TTC549 (cell line): ENCODE results near the gene KLHL18.
"Not testable (repeated sequence)": the region's sequence is repeated elsewhere in the genome, so short reads cannot be mapped to it uniquely, and the experiment has no call there.

Experiments
- FAIRE-seq: peaks from 2 replicates; lab custom pipeline; 2012; peaks lifted over from hg19 to GRCh38; lab: Jason Lieb, UNC

KLHL18 gene

DNA sequence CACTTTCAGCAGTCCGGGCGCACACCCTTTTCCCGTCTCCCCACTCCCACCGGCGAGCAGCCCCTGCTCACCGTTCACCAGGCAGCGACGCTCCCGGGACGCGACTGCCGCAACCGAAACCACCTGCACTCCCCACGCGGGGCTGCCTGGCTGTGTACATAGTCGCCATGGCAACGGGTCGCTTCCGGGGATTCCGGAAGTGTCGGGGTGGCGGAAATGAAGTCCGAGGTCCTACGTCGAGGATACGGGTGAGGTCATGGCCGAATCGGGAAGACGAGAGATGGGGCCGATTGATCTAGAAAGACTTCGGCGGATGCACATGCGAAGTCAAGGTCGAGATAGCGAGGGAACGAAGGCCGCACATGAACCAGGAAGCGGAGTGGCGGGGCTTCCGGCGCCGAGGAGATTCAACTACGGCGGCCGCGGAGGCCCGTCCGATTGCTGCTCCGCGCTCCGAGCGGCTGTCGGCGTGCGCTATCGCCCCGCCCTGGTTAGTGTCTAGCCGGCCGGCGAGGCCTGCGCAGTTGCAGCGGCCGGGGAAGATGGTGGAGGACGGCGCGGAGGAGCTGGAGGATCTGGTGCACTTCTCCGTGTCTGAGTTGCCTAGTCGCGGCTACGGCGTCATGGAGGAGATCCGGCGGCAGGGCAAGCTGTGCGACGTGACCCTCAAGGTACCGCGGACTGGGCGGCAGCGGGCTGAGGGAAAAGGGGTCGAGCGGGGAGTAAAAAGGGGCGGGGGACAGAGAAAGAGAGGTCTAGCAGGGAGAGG, at the start of gene KLHL18, which contains the start of gene KIF9:
TSS of gene KLHL18 (plus strand) at position 521 of the 769 bp plus-strand sequence. CDS start at position 543, 22 bp downstream.
TSS of gene KIF9 (minus strand) at position 376 of the 769 bp plus-strand sequence. CDS start 5,425 bp downstream, outside the sequence.
- no peak for FAIRE-seq

DNA sequence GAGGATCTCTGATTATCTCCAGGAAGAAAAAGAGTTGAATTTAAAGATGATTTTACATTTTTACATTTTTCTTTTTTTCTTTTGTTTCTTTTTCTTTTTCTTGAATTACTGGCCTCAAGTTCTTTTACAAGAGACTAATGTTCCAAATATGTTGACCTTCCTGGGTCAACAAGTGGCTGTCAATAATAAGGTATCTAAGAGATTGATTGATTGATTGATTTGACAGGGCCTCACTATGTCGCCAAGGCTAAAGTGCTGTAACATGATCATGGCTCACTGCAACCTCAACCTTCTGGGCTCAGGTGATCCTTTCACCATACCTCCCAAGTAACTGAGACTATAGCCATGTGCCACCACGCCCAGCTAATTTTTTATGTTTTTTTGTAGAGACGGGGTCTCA, 44.7 kb upstream of the KLHL18 start:
- no peak for FAIRE-seq

DNA sequence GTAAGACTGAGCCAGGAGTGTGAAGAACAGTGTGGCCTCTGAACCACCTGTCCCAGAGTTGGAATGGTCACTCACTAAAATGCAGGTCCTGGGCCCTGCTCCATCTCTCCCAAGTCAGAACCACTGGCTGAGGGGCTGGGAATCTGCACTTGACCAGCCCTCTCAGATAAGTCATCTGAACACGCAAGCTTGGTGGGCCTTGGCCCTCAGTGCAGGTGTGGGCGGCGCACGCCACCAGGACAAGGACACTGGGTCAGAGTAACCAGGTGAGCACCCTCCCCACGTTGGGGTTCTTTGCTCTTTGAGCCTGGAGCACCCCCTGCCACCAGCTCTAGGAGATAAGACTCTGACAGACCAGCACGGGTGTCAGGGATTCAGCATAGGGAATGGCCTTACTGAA, 42.8 kb upstream of the KLHL18 start:
- no peak for FAIRE-seq

DNA sequence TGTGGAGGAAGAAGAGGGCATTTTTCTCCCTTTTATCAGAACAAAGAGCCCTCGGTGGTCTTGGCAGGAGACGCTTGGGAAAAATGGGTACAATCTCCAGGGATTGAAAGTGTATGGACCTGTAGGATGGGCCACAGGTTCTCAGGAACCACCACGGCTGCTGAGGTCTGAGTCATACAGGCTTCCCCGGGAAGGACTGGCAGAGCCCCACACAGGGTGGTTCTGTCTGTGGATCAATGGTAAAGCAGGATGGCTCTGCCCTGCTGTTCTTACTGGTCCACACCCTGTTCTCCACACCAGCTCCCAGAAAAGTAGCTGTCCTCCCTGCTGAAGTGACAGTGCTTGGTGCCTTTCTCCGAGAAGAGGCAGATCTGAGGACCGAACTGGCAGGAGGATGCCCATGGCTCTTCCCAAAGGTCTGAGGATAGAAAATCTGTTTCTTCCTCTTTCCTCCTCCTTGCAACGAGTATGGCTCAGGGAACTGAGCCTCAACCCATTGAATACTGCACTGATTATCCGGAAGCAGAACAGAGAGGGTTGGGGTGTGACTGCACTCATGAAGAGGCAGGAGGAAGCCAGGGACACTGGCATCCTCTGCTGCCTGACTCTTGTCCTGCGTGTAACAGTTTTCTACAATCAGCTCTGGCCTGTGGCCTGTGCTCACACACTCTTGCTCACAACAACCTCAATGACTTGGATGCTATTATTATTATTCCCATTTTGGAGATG, 39.2 kb upstream of the KLHL18 start:
- no peak for FAIRE-seq

DNA sequence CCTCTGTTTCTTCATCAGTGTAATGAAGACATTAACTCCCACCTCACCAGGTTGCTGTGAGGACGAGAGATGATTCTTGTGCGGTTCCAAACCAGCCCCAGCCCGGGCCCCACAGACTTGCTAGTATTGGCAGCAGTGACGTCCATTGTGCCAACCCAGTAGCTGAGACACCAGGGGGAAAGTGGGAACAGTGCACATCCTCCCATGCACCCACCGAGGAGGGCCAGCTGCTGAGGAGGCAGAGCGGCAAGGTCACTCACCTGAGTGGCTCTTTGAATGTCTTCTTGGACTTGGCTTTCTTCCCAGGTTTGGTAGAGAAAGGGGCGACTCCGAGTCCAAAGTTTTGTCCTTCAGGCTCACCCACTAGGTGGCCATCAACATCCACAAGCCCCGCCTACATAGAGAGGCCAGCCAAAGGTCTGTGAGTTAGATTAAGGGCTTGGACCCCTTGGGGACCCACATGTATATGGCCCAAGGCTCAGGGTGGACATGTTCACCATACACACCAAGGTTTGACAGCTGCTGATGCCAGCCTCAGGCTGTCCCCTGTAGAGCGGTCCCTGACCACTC, 38.1 kb upstream of the KLHL18 start:
- FAIRE-seq = no peak

DNA sequence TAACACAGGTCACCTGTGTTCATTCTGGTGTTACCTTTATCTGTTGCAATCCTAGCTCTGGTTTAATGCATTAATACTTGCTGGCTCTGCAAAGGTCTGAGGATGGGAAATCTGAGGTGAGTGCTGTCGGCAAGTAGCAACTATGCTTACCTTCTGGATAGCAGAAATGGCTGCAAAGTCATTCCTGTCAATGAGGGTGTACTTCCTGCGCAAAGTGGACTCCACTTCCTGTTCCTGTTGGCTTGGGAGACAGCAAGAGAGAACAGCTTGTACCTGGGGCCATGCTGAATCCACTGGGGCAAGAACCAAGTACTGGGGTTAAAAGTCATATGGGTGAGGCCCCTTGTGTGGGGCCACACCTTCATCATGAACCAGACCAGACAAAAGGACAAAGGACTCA, 37.5 kb upstream of the KLHL18 start:
- no peak for FAIRE-seq

DNA sequence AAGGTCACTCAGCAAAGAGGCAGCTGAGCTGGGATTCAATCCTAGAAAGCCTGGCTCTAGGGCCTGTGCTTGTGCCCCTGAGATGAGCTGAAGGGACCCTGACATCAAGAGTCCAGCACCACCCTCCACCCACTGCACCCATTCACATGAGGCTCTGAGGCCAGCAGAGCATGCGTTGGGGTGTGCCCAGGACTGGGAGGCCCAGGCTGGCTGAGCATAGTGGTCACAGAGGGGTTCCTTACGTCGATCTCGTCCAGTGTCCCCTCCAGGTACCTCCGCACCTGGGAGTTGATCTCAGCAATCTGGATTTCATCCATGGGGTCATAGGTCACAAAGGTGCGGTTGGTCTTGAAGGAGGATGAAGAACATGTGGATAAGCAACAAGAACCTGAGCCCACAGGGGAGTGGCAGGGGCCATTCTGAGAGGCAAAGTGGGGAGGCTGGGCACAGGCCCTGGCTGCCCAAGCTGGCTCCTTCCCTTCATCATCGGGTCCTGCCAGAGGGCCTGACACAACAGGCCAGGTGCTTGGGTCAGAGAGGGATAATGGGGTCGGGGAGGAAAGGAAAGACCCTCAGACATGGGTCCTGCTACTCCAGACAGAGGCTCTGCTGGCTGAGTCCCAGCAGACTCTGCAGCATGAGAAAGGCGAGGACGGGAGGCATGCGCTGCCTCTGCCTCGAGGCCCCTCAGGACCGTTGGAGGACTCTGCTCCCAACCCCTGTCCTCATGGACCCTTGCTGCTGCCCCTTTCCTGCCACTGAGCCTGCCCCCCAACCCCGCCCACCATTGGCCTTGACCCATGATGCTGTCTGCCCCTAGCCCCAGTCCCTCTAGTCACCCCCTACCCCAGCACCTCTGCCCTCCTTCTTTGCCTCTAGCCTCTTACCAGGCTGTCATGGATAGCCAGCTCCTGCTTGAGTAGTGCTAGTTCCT, 35.3 kb upstream of the KLHL18 start:
- FAIRE-seq = no peak

DNA sequence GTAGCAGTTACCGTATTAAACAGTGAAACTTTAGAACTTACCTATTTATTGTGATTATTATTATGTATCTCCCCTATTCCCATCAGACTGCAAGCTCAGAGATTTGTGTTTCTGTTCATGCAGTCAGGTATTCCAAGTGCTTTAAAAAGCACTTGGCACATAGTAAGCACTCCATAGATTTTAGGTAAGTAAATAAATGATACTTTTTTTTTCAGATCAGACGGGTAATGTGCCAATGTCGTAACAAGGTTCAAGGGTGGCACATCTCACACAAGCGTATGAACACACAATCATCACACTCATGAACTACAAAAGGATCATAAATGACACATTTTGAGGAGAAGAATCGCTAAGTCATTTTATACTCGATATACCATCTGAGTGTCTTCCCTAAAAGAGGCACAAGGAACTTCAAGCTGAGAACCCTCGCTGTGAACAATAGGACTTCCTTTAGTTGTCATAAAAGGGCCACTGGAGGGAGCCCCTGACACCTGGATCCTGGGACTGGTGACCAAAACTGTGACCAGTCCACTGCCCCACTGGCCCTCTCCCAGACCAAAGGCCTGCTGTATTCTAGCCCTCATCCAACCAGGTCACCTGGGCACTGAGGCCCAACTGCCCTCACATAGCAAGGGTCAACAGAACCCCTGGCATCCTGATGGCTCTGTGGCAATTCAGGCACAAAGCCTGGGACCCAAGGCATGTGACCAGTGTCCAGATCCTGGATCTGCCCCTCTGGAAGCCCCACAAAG, 32.3 kb upstream of the KLHL18 start:
- FAIRE-seq = no peak

DNA sequence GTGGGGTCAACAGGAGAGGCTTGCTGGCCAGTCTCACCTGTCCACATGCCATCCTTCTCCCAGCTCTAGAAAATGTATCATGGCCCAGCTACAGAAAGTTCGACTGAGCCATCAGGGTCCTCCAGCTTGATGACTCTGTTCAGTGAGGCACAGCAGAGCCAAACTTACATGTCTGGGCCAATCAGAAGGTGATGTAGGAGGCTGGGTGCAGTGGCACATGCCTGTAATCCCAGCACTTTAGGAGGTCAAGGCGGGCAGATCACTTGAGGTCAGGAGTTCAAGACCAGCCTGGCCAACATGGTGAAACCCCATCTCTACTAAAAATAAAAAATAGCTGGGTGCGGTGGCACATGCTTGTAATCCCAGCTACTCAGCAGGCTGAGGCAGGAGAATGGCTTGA, 31.7 kb upstream of the KLHL18 start:
- not testable (repeated sequence) for FAIRE-seq

DNA sequence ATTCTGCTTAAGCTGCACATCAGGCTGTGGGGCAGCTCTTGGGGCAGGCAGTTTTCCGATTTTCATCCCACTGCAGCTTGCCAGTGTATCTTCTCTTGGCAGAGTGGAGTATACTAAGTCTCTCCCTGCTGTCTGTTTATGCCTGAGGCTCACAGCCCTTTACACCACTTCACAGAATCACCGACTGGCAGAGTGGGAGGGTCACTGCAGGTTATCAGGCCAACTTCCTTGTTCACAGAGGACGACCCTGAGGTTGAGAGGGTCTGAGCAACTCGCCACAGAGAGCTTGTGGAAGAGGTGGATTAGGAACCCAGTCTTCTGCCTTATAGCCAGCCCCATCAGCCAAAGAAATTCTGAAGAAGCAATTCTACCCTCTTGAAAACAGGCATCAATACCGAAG, 31.1 kb upstream of the KLHL18 start:
- FAIRE-seq = no peak

DNA sequence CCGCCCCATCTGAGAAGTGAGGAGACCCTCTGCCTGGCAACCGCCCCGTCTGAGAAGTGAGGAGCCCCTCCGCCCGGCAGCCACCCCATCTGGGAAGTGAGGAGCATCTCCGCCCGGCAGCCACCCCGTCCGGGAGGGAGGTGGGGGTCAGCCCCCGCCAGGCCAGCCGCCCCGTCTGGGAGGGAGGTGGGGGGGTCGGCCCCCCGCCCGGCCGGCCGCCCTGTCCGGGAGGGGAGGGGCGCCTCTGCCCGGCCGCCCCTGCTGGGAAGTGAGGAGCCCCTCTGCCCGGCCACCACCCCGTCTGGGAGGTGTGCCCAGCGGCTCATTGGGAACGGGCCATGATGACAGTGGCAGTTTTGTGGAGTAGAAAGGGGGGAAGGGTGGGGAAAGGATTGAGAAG, 26.4 kb upstream of the KLHL18 start:
- FAIRE-seq = not testable (repeated sequence)

DNA sequence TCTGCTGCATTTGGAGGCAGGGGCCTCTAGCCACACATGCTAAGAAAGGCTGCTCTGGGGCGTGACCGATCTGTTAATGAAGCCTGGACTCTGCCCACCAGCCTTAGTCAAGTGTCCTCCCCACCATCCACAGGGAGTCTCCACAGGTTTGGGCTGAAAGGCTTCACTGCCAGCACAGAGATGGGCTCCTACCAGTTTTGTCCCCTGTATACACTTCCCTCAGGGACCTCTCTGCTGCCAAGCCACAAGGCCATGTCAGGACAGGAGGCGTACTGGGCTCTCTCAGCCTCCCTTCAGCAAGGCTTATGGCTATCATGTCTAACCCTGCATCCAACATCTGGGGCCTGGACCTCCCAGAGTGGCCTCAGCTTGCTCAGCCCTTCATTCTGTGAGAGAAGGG, 23.6 kb upstream of the KLHL18 start:
- no peak for FAIRE-seq

DNA sequence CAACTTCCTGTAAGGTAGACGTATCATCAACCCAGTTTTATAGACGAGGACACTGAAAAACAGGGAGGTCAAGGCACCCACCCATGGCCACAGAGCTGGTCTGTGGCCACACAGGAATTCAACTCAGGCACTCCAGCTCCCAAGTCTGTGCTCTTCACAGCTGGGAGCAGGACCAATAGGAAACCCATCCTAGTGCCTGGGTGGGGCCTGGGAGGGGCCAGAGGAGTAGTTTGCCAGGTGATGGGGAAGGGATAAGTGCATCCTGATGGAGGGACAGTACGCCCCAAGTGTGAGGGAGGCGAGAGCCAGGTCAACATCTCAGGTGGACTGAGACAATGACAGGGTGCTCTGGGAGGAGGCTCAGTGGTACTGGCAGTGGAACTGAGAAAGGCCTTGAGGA, 22.1 kb upstream of the KLHL18 start:
- no peak for FAIRE-seq

DNA sequence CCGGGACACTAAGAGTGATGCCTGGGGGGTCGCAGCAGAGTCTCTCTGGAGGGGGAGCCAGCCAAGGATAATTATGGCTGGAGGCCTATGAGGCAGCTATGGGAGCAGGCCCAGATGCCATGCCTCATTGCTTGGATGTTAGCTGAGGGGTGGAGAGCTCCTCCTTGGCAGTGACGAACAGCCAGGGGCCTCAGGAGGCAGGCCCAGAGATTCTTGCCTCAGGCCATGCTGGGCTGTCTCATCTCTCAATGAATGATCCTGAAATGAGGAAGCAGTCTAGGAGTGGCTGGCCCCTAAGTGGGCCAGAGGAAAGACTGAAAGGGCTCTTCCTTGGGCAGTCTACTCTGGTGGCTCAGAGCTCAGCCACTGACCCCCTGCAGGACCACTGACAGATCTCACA, 21.4 kb upstream of the KLHL18 start:
- FAIRE-seq = no peak

DNA sequence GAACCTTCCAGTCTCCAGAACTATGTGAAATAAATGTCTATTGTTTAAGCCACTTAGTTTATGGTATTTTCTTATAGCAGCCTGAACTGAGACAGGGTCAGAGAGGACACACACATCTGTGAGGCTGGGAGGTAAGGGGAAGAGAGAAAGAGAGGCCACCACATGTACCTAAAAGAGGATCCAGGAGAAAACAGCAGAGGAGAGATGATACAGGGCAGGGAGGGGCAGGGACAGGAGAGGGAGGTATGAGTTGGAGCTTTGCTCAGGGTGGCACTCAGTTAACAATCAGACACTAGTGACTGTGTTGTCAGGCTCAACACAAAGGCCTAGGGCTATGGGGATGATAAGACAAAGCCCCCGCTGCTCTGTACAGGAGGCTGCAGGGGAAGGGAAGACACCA, 17.7 kb upstream of the KLHL18 start:
- no peak for FAIRE-seq

DNA sequence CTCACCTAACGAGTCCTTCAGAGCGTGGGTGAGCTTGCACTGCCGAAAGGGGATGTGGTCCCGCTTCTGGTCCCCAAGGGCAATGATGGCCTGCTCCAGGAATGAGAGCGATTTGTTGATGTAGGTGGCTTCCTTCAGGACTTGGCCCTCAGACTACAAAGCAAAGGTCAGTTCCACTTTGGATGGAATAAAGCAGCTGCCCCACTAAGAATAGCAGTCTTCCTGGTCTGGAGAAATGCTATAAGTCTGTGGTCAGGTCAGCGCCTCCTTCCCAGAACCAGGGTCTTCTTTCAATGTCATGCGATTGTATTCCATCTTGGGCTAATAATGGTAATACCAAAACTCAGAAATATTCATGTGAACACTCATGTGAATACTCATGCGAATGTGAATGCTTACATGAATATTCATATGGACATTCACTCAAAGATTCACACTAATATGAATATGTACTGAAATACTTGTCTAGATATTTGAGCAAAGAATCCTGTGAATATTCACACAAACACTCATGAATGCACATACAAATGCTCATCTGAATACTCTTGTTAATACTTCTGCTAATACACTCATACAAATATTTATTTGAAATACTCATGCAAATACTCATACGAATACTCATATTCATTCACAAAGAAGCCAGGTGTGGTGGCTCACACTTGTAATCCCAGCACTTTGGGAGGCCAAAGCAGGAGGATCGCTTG, 16.9 kb upstream of the KLHL18 start:
- no peak for FAIRE-seq

DNA sequence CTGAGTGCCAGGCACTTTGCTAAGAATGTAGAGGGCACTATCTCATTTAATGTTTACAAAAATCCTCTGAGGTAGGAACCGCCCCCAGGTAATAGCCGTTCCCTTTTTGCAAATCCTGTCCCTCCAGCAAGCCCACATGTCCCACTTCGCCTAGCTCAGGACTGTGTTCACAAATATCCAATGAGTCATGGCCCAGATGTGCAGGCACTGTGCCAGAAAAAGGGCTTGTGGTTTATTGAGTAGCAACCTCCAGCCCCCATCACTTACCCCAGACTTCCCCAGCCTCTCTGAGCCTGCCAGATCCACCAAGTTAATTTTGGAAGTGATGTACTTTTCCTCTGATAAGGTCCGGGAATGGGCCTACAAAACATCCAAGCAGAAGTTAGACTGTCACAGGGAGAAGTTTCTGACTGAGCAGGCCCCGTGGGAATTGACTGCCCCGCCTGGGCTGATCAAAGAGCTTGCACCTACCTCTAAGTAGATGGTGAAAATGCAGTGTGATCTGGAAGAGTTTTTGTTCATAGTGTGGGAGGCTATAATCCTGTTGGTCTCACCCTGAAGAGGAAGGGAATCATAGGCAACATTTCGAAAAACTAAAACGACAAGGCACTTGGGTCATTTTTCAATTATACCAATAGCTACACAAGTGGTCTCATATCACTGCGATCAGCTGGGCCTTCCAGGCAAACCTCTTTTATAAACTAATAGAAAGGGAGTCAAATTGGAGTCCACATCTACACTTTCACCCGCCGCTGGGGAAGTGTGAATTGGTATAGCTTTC, 15.8 kb upstream of the KLHL18 start:
- no peak for FAIRE-seq

DNA sequence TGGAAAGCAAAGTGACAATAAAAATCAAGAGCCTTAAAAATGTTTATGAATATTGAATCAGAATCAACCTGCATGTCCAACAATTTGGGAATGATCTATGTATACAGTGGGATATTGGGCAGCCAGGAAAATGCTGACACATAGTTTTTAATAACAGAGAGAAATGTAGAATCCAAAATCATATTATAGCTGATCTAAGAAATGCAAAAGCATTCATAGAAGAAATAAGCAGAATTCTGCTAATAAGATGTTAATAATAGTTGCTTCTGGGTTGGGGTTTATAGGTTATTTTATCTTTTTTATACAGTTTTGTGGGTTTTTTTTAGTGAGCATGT, 15.3 kb upstream of the KLHL18 start:
- no peak for FAIRE-seq

DNA sequence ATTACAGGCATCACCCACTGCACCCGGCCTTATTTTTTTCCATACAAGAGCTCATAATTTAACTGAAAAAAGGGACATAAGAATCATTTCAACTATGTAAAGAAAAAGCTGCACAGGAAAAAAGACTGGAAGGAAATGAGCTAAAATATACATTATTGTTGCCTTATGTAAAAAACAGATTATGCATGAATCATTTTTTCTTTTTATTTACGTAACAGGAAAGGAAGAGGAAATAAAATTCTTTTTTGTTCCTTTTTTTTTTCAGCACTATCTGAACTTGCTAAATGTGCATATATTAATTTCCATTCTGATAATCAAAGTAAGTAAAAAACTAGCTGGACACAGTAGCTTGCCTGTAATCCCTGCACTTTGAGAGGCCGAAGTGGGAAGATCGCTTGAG, 12.2 kb upstream of the KLHL18 start:
- no peak for FAIRE-seq

DNA sequence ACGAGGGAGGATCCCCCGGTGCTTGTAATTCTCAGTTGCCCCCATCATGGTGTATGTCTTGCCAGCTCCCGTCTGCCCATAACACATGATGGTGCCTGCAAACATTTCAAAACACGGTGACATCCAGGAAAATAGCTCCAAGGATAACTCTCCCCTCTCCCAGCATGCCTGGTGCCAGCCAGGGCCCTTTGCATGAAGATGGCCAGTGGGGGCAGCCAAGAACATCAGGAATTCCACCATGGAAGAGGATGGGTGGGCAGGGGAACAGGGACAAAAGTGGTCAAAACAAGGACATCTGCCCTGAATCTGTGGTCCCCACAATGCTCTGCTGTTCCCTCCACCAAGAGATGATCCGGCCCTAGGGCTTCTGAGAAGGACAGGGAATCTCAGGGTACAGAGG, 9.2 kb upstream of the KLHL18 start:
- no peak for FAIRE-seq
